H1 (cell line): ENCODE results near the gene SOBP. TPM values are rescaled to one million over a fixed set of nuclear protein-coding genes. Genes with fewer than 3 reads are reported as not detected.

Source experiments
- CTCF ChIA-PET: fragments of 300-600 bp; sonication (Branson Sonifier 250); formaldehyde crosslinking; loops from one replicate; lab custom pipeline; 2021; ENCODE audit not compliant: partially characterized antibody; lab: Charles Lee
- POLR2A ChIA-PET: fragments of 300-600 bp; sonication (Branson Sonifier 250); formaldehyde crosslinking; loops from one replicate; lab custom pipeline; 2021; ENCODE audit warnings: inconsistent platforms; ENCODE audit not compliant: partially characterized antibody; lab: Charles Lee
- DNase-seq, 2 experiments: peaks; one replicate each; pipeline versions ENCODE4 v3.0.0 to v3.0.0-alpha.2; 2010 to 2022; ENCODE audit warnings: low spot score in 2 of 2, low read depth in 1 of 2, mixed read lengths in 1 of 2
- FAIRE-seq: peaks from 2 replicates; lab custom pipeline; 2011; peaks lifted over from hg19 to GRCh38; lab: Jason Lieb, UNC
- H2AFZ ChIP-seq: 2 replicates; pipeline ENCODE4 v1.8.1; 2012; ENCODE audit warnings: low read length, inconsistent platforms
- H2AK5ac ChIP-seq: 2 replicates; pipeline ENCODE4 v1.6.1; 2013; ENCODE audit warnings: low read depth, low read length
- H2BK120ac ChIP-seq: replicated peaks from 2 replicates; pipeline ENCODE3; 2013; ENCODE audit warnings: low read depth, low read length, inconsistent platforms
- H2BK12ac ChIP-seq: 2 replicates; pipeline ENCODE4 v1.6.1; 2013; ENCODE audit warnings: low read depth, low read length
- H2BK15ac ChIP-seq: 2 replicates; pipeline ENCODE4 v1.6.1; 2013; ENCODE audit warnings: low read length
- H2BK20ac ChIP-seq: 2 replicates; pipeline ENCODE4 v1.6.1; 2013; ENCODE audit warnings: low read length
- H2BK5ac ChIP-seq: 2 replicates; pipeline ENCODE4 v1.6.1; 2013; ENCODE audit warnings: low read depth, low read length
- H3K14ac ChIP-seq: 2 replicates; pipeline ENCODE4 v1.6.1; 2013; ENCODE audit warnings: inconsistent platforms; ENCODE audit not compliant: insufficient read length
- H3K18ac ChIP-seq: 2 replicates; pipeline ENCODE4 v1.6.1; 2013; ENCODE audit warnings: low read length; ENCODE audit errors: extremely low read depth
- H3K23ac ChIP-seq: 2 replicates; pipeline ENCODE4 v1.6.1; 2013; ENCODE audit warnings: inconsistent platforms; ENCODE audit not compliant: insufficient read length
- H3K23me2 ChIP-seq: 2 replicates; pipeline ENCODE4 v1.6.1; 2013; ENCODE audit warnings: low read depth, low read length
- H3K27ac ChIP-seq: 2 replicates; pipeline ENCODE4 v1.6.1; 2011; ENCODE audit warnings: low read depth, low read length, inconsistent platforms
- H3K27me3 ChIP-seq, 4 experiments: replicated peaks in 1 of 4; 1 replicate in 1 of 4; 2 replicates in 3 of 4; pipeline versions ENCODE4 v1.6.1 to v1.8.1; 2011 to 2013; ENCODE audit warnings: low read length in 3 of 4, mild to moderate bottlenecking in 3 of 4, inconsistent platforms in 2 of 4, mixed read lengths in 2 of 4, moderate library complexity in 1 of 4; ENCODE audit not compliant: control insufficient read depth in 3 of 4, insufficient read depth in 3 of 4; ENCODE audit errors: extremely low read depth in 1 of 4
- H3K36me3 ChIP-seq, 4 experiments: 2 replicates each; pipeline versions ENCODE4 v1.6.1 to v1.8.1; 2011 to 2013; ENCODE audit warnings: mild to moderate bottlenecking in 4 of 4, low read length in 3 of 4, moderate library complexity in 2 of 4, control low read depth in 1 of 4, inconsistent platforms in 1 of 4; ENCODE audit not compliant: insufficient read depth in 4 of 4, control insufficient read depth in 2 of 4
- H3K4ac ChIP-seq: replicated peaks from 2 replicates; pipeline ENCODE3; 2013; ENCODE audit warnings: low read length, low read depth, mixed read lengths, inconsistent platforms; ENCODE audit not compliant: insufficient read length
- H3K4me1 ChIP-seq, 4 experiments: replicated peaks in 1 of 4; 1 replicate in 1 of 4; 2 replicates in 3 of 4; pipeline versions ENCODE4 v1.6.1 to v1.8.1; 2011 to 2013; ENCODE audit warnings: low read length in 3 of 4, inconsistent platforms in 2 of 4, mixed read lengths in 1 of 4; ENCODE audit not compliant: insufficient read depth in 4 of 4, control insufficient read depth in 3 of 4
- H3K4me2 ChIP-seq, 2 experiments: 2 replicates each; pipeline versions ENCODE4 v1.6.1 to v1.8.1; 2011 to 2013; ENCODE audit warnings: low read depth in 2 of 2, low read length in 2 of 2, control low read depth in 1 of 2, inconsistent platforms in 1 of 2, mild to moderate bottlenecking in 1 of 2; ENCODE audit not compliant: insufficient read depth in 1 of 2
- H3K4me3 ChIP-seq, 4 experiments: fragments of 200-600, 300-600 bp in 1 of 4; sonication (generic), shearing (Covaris generic), sonication (Bioruptor Twin) in 1 of 4; 2 replicates each; pipeline versions ENCODE4 v1.5.1 to v1.8.1; 2011 to 2016; ENCODE audit warnings: low read length in 4 of 4, low read depth in 3 of 4, control low read depth in 2 of 4, inconsistent platforms in 2 of 4, mild to moderate bottlenecking in 2 of 4, mixed read lengths in 1 of 4, moderate library complexity in 1 of 4; ENCODE audit not compliant: insufficient read depth in 2 of 4; ENCODE audit errors: extremely low read depth in 1 of 4
- H3K56ac ChIP-seq: replicated peaks from 2 replicates; pipeline ENCODE3; 2013; ENCODE audit warnings: low read depth, mild to moderate bottlenecking, mixed read lengths, low read length, inconsistent platforms; ENCODE audit not compliant: insufficient read length
- H3K79me1 ChIP-seq: 2 replicates; pipeline ENCODE4 v1.6.1; 2013; ENCODE audit warnings: low read depth, low read length, control low read depth
- H3K79me2 ChIP-seq, 2 experiments: 2 replicates each; pipeline versions ENCODE4 v1.6.1 to v1.8.1; 2012 to 2013; ENCODE audit warnings: low read length in 2 of 2, mild to moderate bottlenecking in 2 of 2, inconsistent platforms in 1 of 2; ENCODE audit not compliant: insufficient read depth in 2 of 2, control insufficient read depth in 1 of 2
- H3K9ac ChIP-seq, 4 experiments: replicated peaks in 1 of 4; 1 replicate in 1 of 4; 2 replicates in 3 of 4; pipeline versions ENCODE4 v1.6.1 to v1.8.1; 2011 to 2013; ENCODE audit warnings: low read depth in 3 of 4, low read length in 3 of 4, control low read depth in 2 of 4, mild to moderate bottlenecking in 2 of 4, moderate library complexity in 2 of 4, inconsistent platforms in 1 of 4; ENCODE audit errors: extremely low read depth in 1 of 4
- H3K9me3 ChIP-seq, 2 experiments: 2 replicates each; pipeline versions ENCODE4 v1.6.1 to v1.8.1; 2012 to 2013; ENCODE audit warnings: mild to moderate bottlenecking in 2 of 2, moderate library complexity in 2 of 2, control low read depth in 1 of 2, inconsistent platforms in 1 of 2, low read depth in 1 of 2, low read length in 1 of 2, mixed read lengths in 1 of 2; ENCODE audit not compliant: insufficient read depth in 2 of 2
- H4K20me1 ChIP-seq, 2 experiments: replicated peaks in 1 of 2; 2 replicates each; pipeline versions ENCODE3 to v1.8.1; 2011 to 2013; ENCODE audit warnings: inconsistent platforms in 2 of 2, low read length in 2 of 2, mild to moderate bottlenecking in 1 of 2; ENCODE audit not compliant: insufficient read depth in 2 of 2, control insufficient read depth in 1 of 2
- H4K5ac ChIP-seq: 2 replicates; pipeline ENCODE4 v1.6.1; 2013; ENCODE audit warnings: low read length, low read depth, mixed read lengths, inconsistent platforms; ENCODE audit not compliant: insufficient read length
- H4K8ac ChIP-seq: 2 replicates; pipeline ENCODE4 v1.8.0; 2013; ENCODE audit warnings: mild to moderate bottlenecking, moderate library complexity, low read length, inconsistent platforms; ENCODE audit not compliant: insufficient read depth; ENCODE audit errors: extremely low read depth
- H4K91ac ChIP-seq: replicated peaks from 2 replicates; pipeline ENCODE3; 2013; ENCODE audit warnings: low read length, mixed read lengths, inconsistent platforms; ENCODE audit not compliant: insufficient read length
- BCL11A ChIP-seq, 2 experiments: IDR thresholded peaks; one replicate each; pipeline ENCODE4 v1.6.1; 2011; ENCODE audit warnings: low read depth in 2 of 2, low read length in 2 of 2, mild to moderate bottlenecking in 2 of 2
- GTF2F1 ChIP-seq: IDR thresholded peaks from 2 replicates; pipeline ENCODE4 v1.6.1; 2012; ENCODE audit warnings: low read depth, low read length, improper control_type of control experiment, borderline replicate concordance
- SIN3A ChIP-seq, 2 experiments: IDR thresholded peaks in 1 of 2; conservative IDR thresholded peaks in 1 of 2; 2 replicates each; pipeline ENCODE4 v1.6.1; 2011 to 2012; ENCODE audit warnings: low read length in 2 of 2, improper control_type of control experiment in 1 of 2, low read depth in 1 of 2, mild to moderate bottlenecking in 1 of 2
- WGBS, 2 experiments: shearing (Covaris generic) in 1 of 2; methylation state at CpG; one replicate each; pipeline versions ENCODE4 v1.1.6 to v1.1.7; 2013 to 2015; ENCODE audit warnings: low lambda C conversion rate in 2 of 2, mixed read lengths in 2 of 2, inconsistent platforms in 1 of 2, low coverage in 1 of 2, missing lambda C conversion rate in 1 of 2; ENCODE audit not compliant: insufficient replicate concordance in 2 of 2, insufficient coverage in 1 of 2, insufficient read length in 1 of 2; ENCODE audit errors: extremely low coverage in 1 of 2, missing lambda C conversion rate in 1 of 2; 5-methylcytosine and 5-hydroxymethylcytosine counted together
- polyA plus RNA-seq, 7 experiments: library from polyadenylated mRNA; depleted of rRNA in 3 of 7; stranded (reverse) in 5 of 7; unstranded in 2 of 7; fragments of >200 nt in 5 of 7; fragments of 200-250 nt in 2 of 7; gene quantifications; 1 replicate in 5 of 7; 2 replicates in 1 of 7; 4 replicates in 1 of 7; pipeline versions ENCODE4 v1.2.1 to v1.2.3, GENCODE V29; 2011 to 2013; ENCODE audit warnings: missing spikeins in 2 of 7, mixed read lengths in 2 of 7
- total RNA-seq: library from RNA; stranded (reverse); fragmentation: NEBNext Ultra II Directional; extraction: Animal tissue kit (Norgen Biotek cat#: 25700); gene quantifications from 2 replicates; pipeline ENCODE4 v1.2.1, GENCODE V29; 2021

Gene SOBP
- total and polyA plus RNA-seq, 2 of the 8 experiments (the other 6 are each of a cell fraction or from before 2014, with no cell fraction given) = 0.45 to 6.2 TPM

- POLR2A ChIA-PET = no interaction called here
These were observed 23.3 kb downstream of the SOBP start for GRCh38 chr6:107513214-107513613.

More at GRCh38 chr6:107513214-107513613, 23.3 kb downstream of the SOBP start:
- Histone ChIP-seq H3K79me1 (no peaks in the 10 kb centered on the region), H2BK5ac (no peak overlapping the region), H3K4me2 (no peak overlapping the region), H3K23ac (no peak overlapping the region), H3K27ac (no peak overlapping the region), H2BK120ac (no peak overlapping the region), H3K14ac (no peak overlapping the region), H4K91ac (no peak overlapping the region), H2BK12ac (no peak overlapping the region), H3K18ac (no peak overlapping the region), H2BK15ac (no peak overlapping the region), H3K9ac (no peak overlapping the region)
- CTCF ChIA-PET = interaction anchor here (0.9 kb wide), 1 partner anchor 10 kb away, joined by 3 read pairs; no protein-coding TSS in a partner anchor
- DNase-seq = no peak
- 89% methylated on average over 2 of the region's 2 CpGs; no CpG with 5 or more reads in 1 of the 2 experiments for WGBS, 2 experiments
- TF ChIP-seq GTF2F1 (no peak), BCL11A (IDR thresholded peaks at IDR 0.05; ENCODE audit: low read depth in 2 of 2, low read length in 2 of 2) (no peak), SIN3A (conservative IDR thresholded peaks at IDR 0.05 in 1 of 2, IDR thresholded peaks at IDR 0.05 in 1 of 2; ENCODE audit: low read depth in 1 of 2, low read length in 2 of 2) (no peak)
- TF ChIP-seq, all 59 proteins: peak for 0
- Histone ChIP-seq H3K4ac (no peak overlapping the region), H3K27me3 (no peaks in the 10 kb centered on the region), H2AK5ac (no peak overlapping the region), H3K9me3 (no peaks in the 10 kb centered on the region), H3K23me2 (no peaks in the 10 kb centered on the region), H3K79me2 (no peaks in the 10 kb centered on the region), H3K36me3 (no peaks in the 10 kb centered on the region; a peak in 1 of 8 replicates), H2AFZ (no peak overlapping the region), H4K20me1 (no peaks in the 10 kb centered on the region), H4K8ac (no peak overlapping the region), H3K56ac (no peak overlapping the region), H2BK20ac (no peak overlapping the region), H3K4me3 (no peak overlapping the region), H4K5ac (no peak overlapping the region), H3K4me1 (peaks cover 5 to 11% (median 7%) of the 10 kb centered on the region in 4 experiments)
- FAIRE-seq = no peak
